ENCODE results near the gene MYO1A.

The MYO1A gene

DNA sequence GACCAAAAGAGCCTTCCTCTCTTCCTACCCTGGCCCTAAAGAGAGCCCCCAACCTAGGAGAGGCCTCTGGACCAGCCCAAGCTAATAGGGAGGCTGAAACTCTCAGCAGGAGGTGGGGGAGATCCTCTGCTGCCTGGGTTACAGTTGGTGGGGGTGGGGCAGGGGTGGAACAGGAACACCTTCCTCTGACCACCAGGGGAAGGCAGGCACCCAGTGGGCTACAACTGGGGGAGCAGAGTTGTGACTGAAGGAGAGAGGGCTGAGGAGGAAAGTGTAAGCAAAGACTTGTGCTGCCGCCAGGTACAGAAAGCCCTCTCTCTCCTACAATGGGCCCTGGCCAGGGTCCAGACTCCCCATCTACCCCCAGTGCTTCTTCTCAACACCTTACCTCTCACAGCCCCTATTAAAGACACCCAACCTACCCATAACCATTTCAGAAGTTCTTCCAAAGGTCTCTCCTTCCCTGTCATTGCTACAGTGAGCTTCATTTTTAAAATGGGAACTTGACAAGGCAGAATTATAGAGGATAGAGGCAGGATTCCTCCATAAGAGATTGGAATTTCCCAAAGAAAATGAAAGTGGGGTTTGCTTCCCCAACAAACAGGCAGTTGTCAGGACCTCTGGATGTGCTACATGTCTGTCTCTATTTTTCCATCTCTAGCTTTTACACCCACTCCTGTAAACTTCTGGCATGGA lies 1.4 kb downstream of the MYO1A start:
- no peak overlapping the region for H3K4me3 ChIP-seq (ENCODE audit: low read depth, low read length)
- TF ChIP-seq CTCF (IDR thresholded peaks at IDR 0.05; ENCODE audit: low read depth, low read length) = no peak
- no peaks in the 10 kb centered on the region for H3K36me3 ChIP-seq
- no peaks in the 10 kb centered on the region for H3K4me1 ChIP-seq
- DNase-seq = no peak
- H3K27me3 ChIP-seq = no peaks in the 10 kb centered on the region
- no peaks in the 10 kb centered on the region for H3K9me3 ChIP-seq

GRCh38 chr12:57047981-57048380 lies 1.9 kb downstream of the MYO1A start:
- H3K27me3 ChIP-seq = no peaks in the 10 kb centered on the region
- no peaks in the 10 kb centered on the region for H3K36me3 ChIP-seq
- no peaks in the 10 kb centered on the region for H3K9me3 ChIP-seq
- H3K4me1 ChIP-seq = no peaks in the 10 kb centered on the region
- no peak for DNase-seq
- no peak for TF ChIP-seq CTCF (IDR thresholded peaks at IDR 0.05; ENCODE audit: low read depth, low read length)
- H3K4me3 ChIP-seq (ENCODE audit: low read depth, low read length) = no peak overlapping the region

- DNase-seq = no peak
- no peaks in the 10 kb centered on the region for H3K4me1 ChIP-seq
Observed at GRCh38 chr12:57046947-57047890, 2.7 kb downstream of the MYO1A start.

DNA sequence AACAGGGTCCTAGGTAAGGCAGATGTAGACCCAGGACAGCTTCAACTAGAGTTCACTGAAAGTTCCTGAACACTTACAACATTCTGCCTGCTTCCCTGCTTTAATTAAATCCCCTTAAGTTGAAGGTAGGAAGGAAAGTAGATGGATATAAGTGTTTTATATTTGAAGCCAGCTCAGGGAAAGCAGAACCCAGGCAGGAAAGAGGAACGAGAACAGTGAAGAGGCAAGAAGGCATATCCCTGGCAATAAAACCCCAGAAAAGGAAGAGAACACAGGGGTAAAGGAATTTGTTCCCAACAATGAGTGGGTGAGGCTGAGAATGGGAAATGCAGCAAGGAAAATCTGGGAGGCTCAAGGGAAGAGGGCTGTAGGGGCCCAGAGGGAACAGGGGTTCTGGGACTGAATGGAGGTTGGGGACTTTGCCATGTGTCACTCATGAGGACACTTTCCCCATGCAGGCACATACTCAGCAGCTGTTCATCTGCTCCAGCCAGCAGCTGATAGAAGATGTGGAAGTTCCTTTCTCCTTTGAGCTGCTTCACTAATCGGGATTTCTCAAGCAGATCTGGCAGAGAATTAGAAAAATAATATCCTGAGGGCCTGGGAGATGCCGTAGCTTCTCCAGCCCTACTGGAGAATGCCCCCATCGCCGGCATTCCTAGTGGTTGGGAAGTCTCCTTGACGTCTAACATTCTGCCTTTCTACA lies 3.7 kb downstream of the MYO1A start:
- no peaks in the 10 kb centered on the region for H3K27me3 ChIP-seq
- no peak for TF ChIP-seq CTCF (IDR thresholded peaks at IDR 0.05; ENCODE audit: low read depth, low read length)
- DNase-seq = no peak
- no peak overlapping the region for H3K4me3 ChIP-seq (ENCODE audit: low read depth, low read length)
- no peaks in the 10 kb centered on the region for H3K36me3 ChIP-seq
- no peaks in the 10 kb centered on the region for H3K9me3 ChIP-seq
- no peaks in the 10 kb centered on the region for H3K4me1 ChIP-seq

More at GRCh38 chr12:57046947-57047890, 2.7 kb downstream of the MYO1A start:
- TF ChIP-seq CTCF (IDR thresholded peaks at IDR 0.05; ENCODE audit: low read depth, low read length) = no peak
- Histone ChIP-seq H3K9me3 (no peaks in the 10 kb centered on the region), H3K4me3 (ENCODE audit: low read depth, low read length) (no peak overlapping the region), H3K27me3 (no peaks in the 10 kb centered on the region), H3K36me3 (no peaks in the 10 kb centered on the region)

- H3K9me3 ChIP-seq = no peaks in the 10 kb centered on the region
- no peak for DNase-seq
- H3K4me3 ChIP-seq (ENCODE audit: low read depth, low read length) = no peak overlapping the region
- no peaks in the 10 kb centered on the region for H3K4me1 ChIP-seq
- no peaks in the 10 kb centered on the region for H3K27me3 ChIP-seq
- TF ChIP-seq CTCF (IDR thresholded peaks at IDR 0.05; ENCODE audit: low read depth, low read length) = no peak
- no peaks in the 10 kb centered on the region for H3K36me3 ChIP-seq
Observed at GRCh38 chr12:57044889-57045288, 5.0 kb downstream of the MYO1A start.
